NCI-H748 (cell line): Measurements from ENCODE around the gene MFGE8.

Source experiments
- DNase-seq: peaks from one replicate; lab custom pipeline; 2025; ENCODE audit not compliant: unreplicated experiment; lab: John Stamatoyannopoulos, UW

The MFGE8 gene

GRCh38 chr15:88900309-88900981, 12.7 kb downstream of the MFGE8 start:
- DNase-seq, result no peak

- DNase-seq, result no peak
Measured at GRCh38 chr15:88899251-88899650, 13.9 kb downstream of the MFGE8 start.

DNA sequence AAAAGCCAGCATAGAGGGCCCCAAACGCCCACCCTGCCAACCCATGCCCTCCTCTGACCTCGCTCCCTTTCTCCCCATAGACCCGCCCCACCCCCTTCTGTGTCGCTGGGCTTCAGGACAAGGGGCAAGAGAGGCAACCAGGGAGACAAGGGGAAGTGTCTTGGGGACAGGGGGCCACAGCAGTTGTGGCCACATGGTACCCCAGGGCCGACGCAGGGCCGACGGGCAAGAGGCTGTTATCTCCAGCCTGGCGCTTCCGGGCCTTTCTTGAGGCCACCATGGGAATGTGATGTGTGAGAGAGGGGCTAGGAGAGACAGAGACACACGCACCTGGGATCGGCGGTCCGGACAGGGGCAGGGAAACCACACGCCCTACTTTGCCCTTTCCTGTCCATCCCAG, 14.4 kb downstream of the MFGE8 start:
- DNase-seq, result no peak

DNA sequence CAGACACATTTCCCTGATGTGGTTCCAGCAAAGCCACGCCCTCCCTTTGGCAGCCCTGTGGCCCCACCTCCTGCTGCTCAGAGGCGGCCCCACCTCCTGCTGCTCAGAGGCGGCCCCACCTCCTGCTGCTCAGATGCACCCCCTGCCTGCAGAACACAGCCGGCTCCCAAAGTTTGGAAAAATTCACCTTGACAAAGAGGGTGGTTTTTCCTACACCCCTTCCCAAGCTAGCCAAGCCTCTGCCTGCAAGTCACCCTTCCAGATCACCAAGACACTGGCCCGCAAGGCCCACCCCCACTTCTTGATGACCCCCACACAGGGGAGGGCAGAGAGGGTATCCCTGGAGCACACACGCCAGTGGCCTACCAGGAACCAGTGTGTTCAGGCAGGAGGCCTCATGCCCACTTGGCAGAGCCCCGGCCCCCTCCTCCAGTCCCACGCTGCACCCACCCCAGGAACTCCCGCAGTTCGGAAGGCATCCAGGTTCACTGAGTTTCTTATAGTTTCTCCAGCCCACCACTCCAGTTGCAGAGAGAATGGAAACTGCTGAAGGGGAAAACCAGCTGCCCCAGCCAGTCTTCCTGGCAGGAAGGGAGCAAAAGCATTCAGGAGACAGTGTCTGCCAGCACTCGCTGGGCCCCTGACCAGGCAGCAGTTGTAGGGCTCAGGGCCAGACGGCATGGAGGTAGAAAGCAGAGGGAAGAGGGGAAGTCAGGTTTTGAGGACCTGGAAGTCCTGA, 15.6 kb downstream of the MFGE8 start:
- DNase-seq, result peak; percentile 13

- no peak for DNase-seq
Measured at GRCh38 chr15:88897142-88897455, 16.1 kb downstream of the MFGE8 start.

GRCh38 chr15:88896333-88897033, 16.7 kb downstream of the MFGE8 start:
- no peak for DNase-seq

DNA sequence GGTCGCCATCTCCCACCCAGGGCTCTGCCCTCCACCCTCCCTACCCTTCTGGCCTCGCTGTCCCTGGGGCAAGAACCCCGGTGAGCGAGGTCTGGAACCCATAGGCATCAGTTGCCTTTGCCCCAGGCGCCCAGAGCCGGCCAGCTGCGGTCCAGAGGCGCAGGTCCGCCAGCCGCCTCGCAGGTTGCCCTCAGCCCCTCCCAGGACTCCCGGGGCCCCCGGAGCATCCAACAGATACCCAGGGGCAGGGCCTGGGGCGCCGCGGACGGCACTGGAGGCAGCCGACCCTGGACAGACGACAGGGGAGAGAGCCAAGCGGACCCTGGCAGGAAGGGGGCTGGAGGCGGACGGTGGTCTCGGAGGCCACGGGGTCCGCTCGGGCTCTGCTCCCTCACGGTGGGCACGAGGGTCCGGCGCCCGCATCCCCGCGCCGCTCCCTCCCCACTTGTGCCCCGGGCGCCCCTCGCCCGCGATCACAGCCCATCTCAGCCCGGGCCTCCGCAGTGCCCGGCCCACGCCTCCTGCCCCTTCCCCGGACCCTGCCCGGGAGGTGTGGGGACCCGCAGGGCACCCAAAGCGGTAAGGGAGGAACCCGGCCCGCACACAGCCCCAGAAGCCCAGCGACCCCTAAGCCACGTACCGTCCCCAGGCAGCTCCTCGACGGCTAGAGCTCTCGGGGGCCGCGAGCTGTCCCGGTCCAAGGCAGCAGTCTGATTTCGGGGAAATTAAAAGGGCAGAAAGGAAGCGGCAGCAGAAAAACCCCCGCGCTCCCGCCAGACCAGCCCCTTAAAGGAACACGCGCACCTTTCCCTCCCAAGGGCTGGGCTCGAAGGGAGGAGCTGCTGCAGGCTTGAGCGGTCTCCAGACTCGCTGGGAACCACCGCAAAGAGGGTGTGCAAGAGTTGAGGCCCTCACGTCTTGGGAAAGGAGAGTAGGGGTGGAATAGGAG, 18.1 kb downstream of the MFGE8 start, which contains the start of gene HAPLN3:
HAPLN3 (minus strand) TSS at position 726 of the 949 bp plus-strand sequence. CDS start 8,246 bp downstream, outside the sequence.
- peak; percentile 53 for DNase-seq

DNA sequence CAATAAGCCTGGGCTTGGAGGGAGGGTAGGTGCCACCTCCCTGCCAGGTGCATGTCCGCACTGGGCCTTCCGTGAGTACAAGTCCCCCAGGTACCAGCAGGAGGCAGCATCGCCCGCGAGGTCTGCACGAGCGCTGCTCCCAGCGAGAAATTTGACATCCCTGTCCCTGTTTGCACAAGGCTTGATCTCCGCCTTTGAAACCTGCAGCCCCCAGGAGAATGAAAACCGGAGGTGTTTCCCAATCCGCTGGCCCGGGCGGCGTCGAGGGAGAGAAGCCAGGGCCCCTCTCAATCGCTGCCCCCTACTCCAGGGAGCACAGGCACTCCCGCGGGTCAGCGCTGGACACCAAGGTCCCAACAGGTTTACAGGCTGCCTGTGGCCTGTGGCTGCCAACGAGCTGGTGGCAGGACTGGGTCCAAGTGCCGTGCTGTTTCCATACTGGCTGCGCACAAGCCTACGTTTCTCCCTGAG, 18.8 kb downstream of the MFGE8 start:
- peak; percentile 80 for DNase-seq

- no peak for DNase-seq
Measured at GRCh38 chr15:88891540-88892254, 21.5 kb downstream of the MFGE8 start.

GRCh38 chr15:88890495-88890894, 22.7 kb downstream of the MFGE8 start:
- DNase-seq, result no peak

- no peak for DNase-seq
Measured at GRCh38 chr15:88888719-88889118, 24.5 kb downstream of the MFGE8 start.

GRCh38 chr15:88887068-88887580, 26.1 kb downstream of the MFGE8 start:
- no peak for DNase-seq

DNA sequence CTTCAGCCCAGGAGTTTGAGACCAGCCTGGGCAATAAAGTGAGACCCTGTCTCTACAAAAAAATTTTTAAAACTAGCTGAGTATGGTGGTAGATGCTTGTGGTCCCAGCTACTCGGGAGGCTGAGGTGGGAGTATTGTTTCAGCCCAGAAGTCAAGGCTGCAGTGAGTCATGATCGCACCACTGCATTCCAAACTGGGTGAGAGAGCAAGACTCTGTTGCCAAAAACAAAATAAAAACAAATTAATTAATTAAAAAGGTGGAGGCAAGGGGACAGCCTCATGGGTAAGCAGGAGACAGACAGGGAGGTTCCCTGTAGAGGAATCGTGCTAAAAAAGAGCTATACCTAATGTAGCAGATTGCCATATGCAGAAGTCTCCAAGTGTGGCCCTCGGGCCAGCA, 30.4 kb downstream of the MFGE8 start:
- DNase-seq, result no peak

- DNase-seq, result no peak
Measured at GRCh38 chr15:88881775-88882174, 31.4 kb downstream of the MFGE8 start.

DNA sequence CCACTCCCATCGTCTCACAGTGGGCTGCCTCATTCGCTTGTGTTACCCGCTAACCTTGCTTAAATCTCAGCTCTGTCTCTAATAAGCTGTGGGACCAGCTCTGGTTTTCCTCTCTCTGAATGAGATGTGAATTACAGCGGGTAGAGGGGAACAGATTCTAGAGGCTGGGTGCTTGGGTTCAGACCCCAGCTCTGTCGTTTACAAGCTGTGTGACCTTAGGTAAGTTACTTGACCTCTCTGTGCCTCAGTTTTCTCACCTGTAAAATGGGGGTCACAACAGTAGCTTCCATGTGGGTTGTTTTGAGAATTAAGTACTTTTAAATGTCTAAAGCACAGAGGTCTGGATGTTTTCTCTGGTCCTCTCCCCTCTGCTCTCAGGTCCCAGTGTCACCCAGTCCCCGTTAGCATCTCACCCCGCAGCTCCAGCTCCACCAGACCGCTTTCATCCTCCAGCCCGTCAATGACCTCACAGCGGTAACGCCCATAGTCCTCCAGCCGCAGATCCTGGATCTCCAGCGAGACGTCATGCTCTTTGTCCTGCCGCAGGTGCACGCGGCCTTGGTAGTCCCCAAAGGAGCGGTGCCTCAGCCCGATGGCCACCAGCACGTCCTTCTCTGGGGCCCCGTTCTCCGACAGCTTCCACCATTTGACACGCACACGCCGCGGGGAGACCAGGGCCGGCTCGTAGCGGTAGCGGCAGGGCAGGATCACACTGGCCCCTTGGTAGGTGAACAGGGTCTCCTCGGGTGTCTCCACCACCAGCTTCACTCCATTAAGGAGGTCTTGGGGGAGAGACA, 32.0 kb downstream of the MFGE8 start:
- DNase-seq, result no peak

DNA sequence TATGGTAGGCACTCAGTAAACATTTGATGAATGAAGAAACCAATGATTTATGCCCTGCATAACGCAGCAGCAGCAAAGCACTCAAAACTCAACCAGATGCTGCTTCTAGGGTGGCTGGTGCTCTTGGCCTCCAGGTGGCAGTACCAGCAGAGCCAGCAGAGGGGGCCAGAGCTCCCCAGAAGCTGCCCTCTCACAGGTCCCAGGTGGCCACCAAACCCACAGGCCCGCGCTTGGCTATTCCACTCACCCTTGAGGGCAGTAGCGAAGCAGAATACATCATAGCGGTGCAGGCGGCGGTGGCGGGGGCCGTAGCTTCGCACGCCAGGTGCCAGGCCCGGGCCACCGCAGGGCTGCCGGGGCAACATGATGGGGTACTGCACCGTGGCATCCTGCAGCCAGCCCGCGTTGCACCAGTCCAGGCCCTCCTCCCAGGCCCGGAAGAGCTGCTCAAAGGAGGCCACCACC, 34.4 kb downstream of the MFGE8 start:
- DNase-seq, result peak; percentile 63

DNA sequence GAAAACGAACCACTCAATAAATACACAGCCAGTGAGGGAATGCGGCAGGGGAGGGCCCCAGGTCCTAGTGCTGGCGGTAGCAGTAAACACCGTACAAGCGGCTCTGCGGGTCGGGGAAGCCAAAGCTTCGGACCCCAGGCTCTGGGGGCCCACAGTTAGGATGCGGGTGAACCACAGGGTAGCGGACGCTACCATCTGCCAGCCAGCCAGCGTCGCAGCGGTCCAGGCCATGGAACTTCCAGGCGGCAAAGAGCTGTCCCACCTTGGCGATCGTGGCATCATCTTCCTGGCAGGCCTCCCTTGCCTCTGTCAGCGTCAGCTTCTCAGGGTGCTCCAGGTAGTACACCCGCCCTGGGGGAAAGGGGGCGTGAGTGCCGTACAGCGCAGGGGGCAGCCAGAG, 35.3 kb downstream of the MFGE8 start:
- no peak for DNase-seq

DNA sequence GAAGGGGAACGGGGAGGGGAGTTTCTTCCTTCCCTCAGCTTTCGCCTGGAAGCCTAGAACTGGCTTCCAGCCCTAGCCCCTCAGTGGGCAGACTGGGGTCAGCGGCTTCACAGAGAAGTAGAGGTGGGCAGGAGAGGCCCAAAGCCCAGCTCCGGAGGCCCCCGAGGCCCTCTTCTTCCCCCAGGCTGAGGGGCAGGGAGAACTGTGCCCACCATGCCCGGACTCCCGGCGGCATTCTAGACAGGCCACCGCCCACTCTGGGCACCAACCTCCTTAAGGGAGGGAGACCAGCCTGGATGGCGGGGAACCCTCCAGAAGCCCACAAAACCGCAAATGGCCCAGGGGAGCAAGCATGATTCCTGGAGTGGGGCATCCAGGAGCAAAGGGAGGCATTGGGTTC, 35.8 kb downstream of the MFGE8 start:
- DNase-seq, result no peak

- no peak for DNase-seq
Measured at GRCh38 chr15:88876573-88876972, 36.6 kb downstream of the MFGE8 start.
